Breast epithelium (tissue), 3 donors: Measurements from ENCODE around the gene HACD3.

Source experiments
- CTCF ChIP-seq, 3 donors: fragments of 450-650 bp; IDR thresholded peaks; one replicate each; pipeline ENCODE4 v1.5.1; 2016 to 2017; ENCODE audit warnings: antibody characterized with exemption in 3 of 3, mild to moderate bottlenecking in 3 of 3, moderate library complexity in 3 of 3
- POLR2A ChIP-seq: fragments of 450-650 bp; IDR thresholded peaks from one replicate; pipeline ENCODE4 v1.6.1; 2016; ENCODE audit warnings: antibody characterized with exemption, mild to moderate bottlenecking, moderate library complexity

GRCh38 chr15:65512189-65512588 is 18.1 kb upstream of the HACD3 start:
- TF ChIP-seq CTCF (IDR thresholded peaks at IDR 0.05): no peak
- no peak for TF ChIP-seq POLR2A
